Tibial artery (tissue), 4 donors: Measurements from ENCODE around the gene CLPSL1.
A peak's percentile ranks its signal among the peaks of the same experiment; 100 is the strongest.
"Not testable (repeated sequence)": the region's sequence is repeated elsewhere in the genome, so short reads cannot be mapped to it uniquely, and the experiment has no call there.

ENCODE experiments used
- DNase-seq, 2 donors: peaks; one replicate each; pipeline ENCODE4 v3.0.0-alpha.2; 2019
- H3K27ac ChIP-seq, 2 donors: fragments of 200-600 bp; sonication (generic) in 1 of 2; 1 replicate in 1 of 2; 2 replicates in 1 of 2; pipeline ENCODE4 v1.5.1; 2018 to 2019; ENCODE audit warnings: mild to moderate bottlenecking in 1 of 2
- H3K27me3 ChIP-seq, 2 donors: fragments of 200-600 bp; sonication (generic) in 1 of 2; one replicate each; pipeline versions ENCODE4 v1.5.1 to v1.6.0; 2016 to 2019
- H3K36me3 ChIP-seq, 3 donors: fragments of 200-600 bp; sonication (generic) in 2 of 3; one replicate each; pipeline ENCODE4 v1.5.1; 2016 to 2019; ENCODE audit warnings: mild to moderate bottlenecking in 2 of 3
- H3K4me1 ChIP-seq, 4 donors: fragments of 200-600 bp; sonication (generic) in 2 of 4; 1 replicate in 3 of 4; 2 replicates in 1 of 4; pipeline ENCODE4 v1.5.1; 2016 to 2019
- H3K4me3 ChIP-seq, 2 donors: fragments of 200-600 bp; sonication (generic) in 1 of 2; 1 replicate in 1 of 2; 2 replicates in 1 of 2; pipeline ENCODE4 v1.5.1; 2018 to 2019; ENCODE audit warnings: mild to moderate bottlenecking in 2 of 2
- H3K9me3 ChIP-seq, 3 donors: fragments of 200-600 bp; sonication (generic) in 1 of 3; one replicate each; pipeline ENCODE4 v1.5.1; 2016 to 2019
- CTCF ChIP-seq, 2 experiments: fragments of 200-600 bp in 1 of 2; fragments of 450-650 bp in 1 of 2; IDR thresholded peaks; one replicate each; pipeline ENCODE4 v1.5.1; 2017 to 2019; ENCODE audit warnings: antibody characterized with exemption in 2 of 2, mild to moderate bottlenecking in 1 of 2, moderate library complexity in 1 of 2
- intact Hi-C: fragments of 100-400 bp; cut with DNase I; formaldehyde crosslinking; loops from one replicate; pipeline ENCODE4 v1.15.0; 2023; ENCODE audit warnings: low total_unique reads

Gene CLPSL1

GRCh38 chr6:35780719-35781118, at the start of gene CLPSL1:
Gene CLPSL1, plus strand, starts transcription at chr6:35781019. Its CDS starts 92 bp downstream, at chr6:35781111.
- Histone ChIP-seq H3K27me3 (peaks cover 0 to 40% of the 10 kb centered on the region in 2 donors), H3K27ac (no peak within 1 kb of the TSS), H3K9me3 (no peaks in the 10 kb centered on the region), H3K36me3 (no peaks in the 10 kb centered on the region), H3K4me1 (peaks cover 0 to 10% (median 7%) of the 10 kb centered on the region in 4 donors), H3K4me3 (no peak within 1 kb of the TSS)
- DNase-seq: no peak
- TF ChIP-seq CTCF (IDR thresholded peaks at IDR 0.05): no peak
- intact Hi-C loops: no loop called here

GRCh38 chr6:35731414-35731735, 49.4 kb upstream of the CLPSL1 start:
- peak overlapping the region; percentile 59 to 74 for H3K4me3 ChIP-seq
- intact Hi-C loops: loop anchor here (10.0 kb wide), 1 partner anchor 387 kb away; the partner anchor contains the start of gene PPARD
- H3K4me1 ChIP-seq: peaks cover 10 to 94% (median 73%) of the 10 kb centered on the region in 4 donors
- no peaks in the 10 kb centered on the region for H3K27me3 ChIP-seq
- H3K9me3 ChIP-seq: no peaks in the 10 kb centered on the region
- peak overlapping the region; percentile 97 to 99 for H3K27ac ChIP-seq
- peak in 1 of 2 experiments; percentile 12 for TF ChIP-seq CTCF (IDR thresholded peaks at IDR 0.05)
- DNase-seq: peak; percentile 98 to 99
- no peaks in the 10 kb centered on the region for H3K36me3 ChIP-seq

GRCh38 chr6:35731736-35732532, 48.9 kb upstream of the CLPSL1 start:
- Histone ChIP-seq H3K4me1 (peaks cover 6 to 94% (median 70%) of the 10 kb centered on the region in 4 donors), H3K9me3 (no peaks in the 10 kb centered on the region), H3K4me3 (peak overlapping the region; percentile 59 to 74), H3K36me3 (no peaks in the 10 kb centered on the region), H3K27me3 (no peaks in the 10 kb centered on the region), H3K27ac (peak overlapping the region; percentile 97 to 99)
- peak; percentile 97 to 99 for DNase-seq
- peak; percentile 6 to 24 for TF ChIP-seq CTCF (IDR thresholded peaks at IDR 0.05)
- intact Hi-C loops: loop anchor here (10.0 kb wide), 1 partner anchor 387 kb away; the partner anchor contains the start of gene PPARD

GRCh38 chr6:35733633-35734032, 47.2 kb upstream of the CLPSL1 start:
- TF ChIP-seq CTCF (IDR thresholded peaks at IDR 0.05): no peak
- H3K27ac ChIP-seq: peak overlapping the region; percentile 97 to 99

GRCh38 chr6:35734319-35734718, 46.5 kb upstream of the CLPSL1 start:
- not testable (repeated sequence) for H3K9me3 ChIP-seq, H3K4me3 ChIP-seq, H3K36me3 ChIP-seq, H3K27me3 ChIP-seq, DNase-seq
- intact Hi-C loops: loop anchor here (10.0 kb wide), 1 partner anchor 390 kb away; the partner anchor contains the start of gene PPARD
- Histone ChIP-seq H3K4me1 (peaks cover 6 to 78% (median 56%) of the 10 kb centered on the region in 4 donors), H3K27ac (peak overlapping the region; percentile 97 to 99)

More at GRCh38 chr6:35733633-35734032, 47.2 kb upstream of the CLPSL1 start:
- peaks cover 6 to 85% (median 63%) of the 10 kb centered on the region in 4 donors for H3K4me1 ChIP-seq
- H3K27me3 ChIP-seq: no peaks in the 10 kb centered on the region
- no peak overlapping the region for H3K4me3 ChIP-seq
- H3K9me3 ChIP-seq: no peaks in the 10 kb centered on the region
- no peak for DNase-seq
- intact Hi-C loops: loop anchor here (10.0 kb wide), 1 partner anchor 389 kb away; the partner anchor contains the start of gene PPARD
- no peaks in the 10 kb centered on the region for H3K36me3 ChIP-seq

- Histone ChIP-seq H3K27ac (peak overlapping the region; percentile 97 to 99), H3K4me3 (no peak overlapping the region), H3K27me3 (no peaks in the 10 kb centered on the region), H3K36me3 (no peaks in the 10 kb centered on the region), H3K9me3 (no peaks in the 10 kb centered on the region), H3K4me1 (peaks cover 6 to 67% (median 45%) of the 10 kb centered on the region in 4 donors)
- intact Hi-C loops: loop anchor here (10.0 kb wide), 1 partner anchor 391 kb away; the partner anchor contains the start of gene PPARD
- TF ChIP-seq CTCF (IDR thresholded peaks at IDR 0.05): no peak
- no peak for DNase-seq
Measured at GRCh38 chr6:35735452-35735851, 45.4 kb upstream of the CLPSL1 start.
